ENCODE results near the gene MLH3. TPM values are rescaled to one million over a fixed set of nuclear protein-coding genes. Genes with fewer than 3 reads are reported as not detected.

The MLH3 gene
- total and polyA plus RNA-seq, 2 experiments from 2014 or later = 21.7 to 24.4 TPM

GRCh38 chr14:75049731-75050201 is 1.5 kb downstream of the MLH3 start:
- H3K36me3 ChIP-seq = no peaks in the 10 kb centered on the region
- no peaks in the 10 kb centered on the region for H3K27me3 ChIP-seq
- peaks cover 4% of the 10 kb centered on the region for H3K4me1 ChIP-seq (ENCODE audit: low read depth)
- H3K27ac ChIP-seq = no peak overlapping the region
- H3K9me3 ChIP-seq (ENCODE audit: low read depth) = no peaks in the 10 kb centered on the region
- H3K4me3 ChIP-seq = no peak overlapping the region
- peak in 1 of 2 donors; percentile 27 for DNase-seq (ENCODE audit: low read depth in 1 of 2, low spot score in 1 of 2)
- no peak for TF ChIP-seq CTCF (IDR thresholded peaks at IDR 0.05; ENCODE audit: low read depth, low read length)

GRCh38 chr14:75049136-75049535 is 2.1 kb downstream of the MLH3 start:
- Histone ChIP-seq H3K9me3 (ENCODE audit: low read depth) (no peaks in the 10 kb centered on the region), H3K4me3 (no peak overlapping the region), H3K27ac (no peak overlapping the region), H3K27me3 (no peaks in the 10 kb centered on the region), H3K36me3 (no peaks in the 10 kb centered on the region), H3K4me1 (ENCODE audit: low read depth) (peaks cover 4% of the 10 kb centered on the region)
- TF ChIP-seq CTCF (IDR thresholded peaks at IDR 0.05; ENCODE audit: low read depth, low read length) = no peak
- no peak for DNase-seq (ENCODE audit: low read depth in 1 of 2, low spot score in 1 of 2)

GRCh38 chr14:75048101-75048500 is 3.2 kb downstream of the MLH3 start:
- no peaks in the 10 kb centered on the region for H3K9me3 ChIP-seq (ENCODE audit: low read depth)
- no peaks in the 10 kb centered on the region for H3K36me3 ChIP-seq
- DNase-seq (ENCODE audit: low read depth in 1 of 2, low spot score in 1 of 2) = no peak
- no peaks in the 10 kb centered on the region for H3K4me1 ChIP-seq (ENCODE audit: low read depth)
- H3K27ac ChIP-seq = no peak overlapping the region
- H3K4me3 ChIP-seq = no peak overlapping the region
- no peaks in the 10 kb centered on the region for H3K27me3 ChIP-seq
- TF ChIP-seq CTCF (IDR thresholded peaks at IDR 0.05; ENCODE audit: low read depth, low read length) = no peak

- Histone ChIP-seq H3K9me3 (ENCODE audit: low read depth) (no peaks in the 10 kb centered on the region), H3K36me3 (no peaks in the 10 kb centered on the region), H3K4me1 (ENCODE audit: low read depth) (no peaks in the 10 kb centered on the region), H3K27me3 (no peaks in the 10 kb centered on the region), H3K27ac (no peak overlapping the region), H3K4me3 (no peak overlapping the region)
- DNase-seq (ENCODE audit: low read depth in 1 of 2, low spot score in 1 of 2) = no peak
- TF ChIP-seq CTCF (IDR thresholded peaks at IDR 0.05; ENCODE audit: low read depth, low read length) = no peak
Measured at GRCh38 chr14:75047506-75047905, 3.8 kb downstream of the MLH3 start.

- H3K4me3 ChIP-seq = no peak overlapping the region
- H3K9me3 ChIP-seq (ENCODE audit: low read depth) = no peaks in the 10 kb centered on the region
- no peak for TF ChIP-seq CTCF (IDR thresholded peaks at IDR 0.05; ENCODE audit: low read depth, low read length)
- H3K27ac ChIP-seq = no peak overlapping the region
- no peak for DNase-seq (ENCODE audit: low read depth in 1 of 2, low spot score in 1 of 2)
- no peaks in the 10 kb centered on the region for H3K27me3 ChIP-seq
- no peaks in the 10 kb centered on the region for H3K4me1 ChIP-seq (ENCODE audit: low read depth)
- peaks cover under 1% of the 10 kb centered on the region for H3K36me3 ChIP-seq
Measured at GRCh38 chr14:75046899-75047298, 4.4 kb downstream of the MLH3 start.

GRCh38 chr14:75046275-75046674 is 5.0 kb downstream of the MLH3 start:
- no peak overlapping the region for H3K4me3 ChIP-seq
- TF ChIP-seq CTCF (IDR thresholded peaks at IDR 0.05; ENCODE audit: low read depth, low read length) = no peak
- no peak overlapping the region for H3K27ac ChIP-seq
- no peaks in the 10 kb centered on the region for H3K27me3 ChIP-seq
- no peaks in the 10 kb centered on the region for H3K4me1 ChIP-seq (ENCODE audit: low read depth)
- peaks cover 5% of the 10 kb centered on the region for H3K36me3 ChIP-seq
- DNase-seq (ENCODE audit: low read depth in 1 of 2, low spot score in 1 of 2) = no peak
- H3K9me3 ChIP-seq (ENCODE audit: low read depth) = no peaks in the 10 kb centered on the region
